ENCODE results near the gene SGCD. TPM values are rescaled to one million over a fixed set of nuclear protein-coding genes. Genes with fewer than 3 reads are reported as not detected.
A peak's percentile ranks its signal among the peaks of the same experiment; 100 is the strongest.
"Not testable (repeated sequence)": the region's sequence is repeated elsewhere in the genome, so short reads cannot be mapped to it uniquely, and the experiment has no call there.

SGCD gene
- total RNA-seq, 1 donor from 2014 or later, result 76.9 TPM

GRCh38 chr5:156590978-156591377, 264.0 kb downstream of the SGCD start:
- no peak for ATAC-seq
- intact Hi-C loops (cut with micrococcal nuclease), result no loop called here

DNA sequence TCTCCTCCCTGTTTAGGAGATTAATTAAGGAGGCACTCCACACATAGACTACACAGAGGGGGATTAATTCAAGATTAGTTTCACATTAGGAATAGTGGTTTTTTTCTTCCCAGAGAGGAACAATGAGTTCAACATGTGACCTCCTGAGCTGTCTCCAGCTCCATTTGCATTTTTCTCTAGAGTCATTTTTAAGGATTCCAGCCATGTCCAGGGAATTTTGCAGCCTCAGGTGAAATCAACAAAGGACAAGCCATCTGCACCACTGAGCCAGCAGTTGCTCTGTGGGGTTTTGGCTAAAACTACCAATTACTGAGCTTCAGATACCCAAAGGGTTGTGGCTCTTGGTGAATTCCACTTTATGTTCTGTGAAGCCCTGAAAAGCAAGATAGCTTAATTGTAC, 264.7 kb downstream of the SGCD start:
- no peak for ATAC-seq
- DNase-seq, result no peak
- intact Hi-C loops (cut with micrococcal nuclease), result no loop called here

More at GRCh38 chr5:156590978-156591377, 264.0 kb downstream of the SGCD start:
- DNase-seq, result no peak

DNA sequence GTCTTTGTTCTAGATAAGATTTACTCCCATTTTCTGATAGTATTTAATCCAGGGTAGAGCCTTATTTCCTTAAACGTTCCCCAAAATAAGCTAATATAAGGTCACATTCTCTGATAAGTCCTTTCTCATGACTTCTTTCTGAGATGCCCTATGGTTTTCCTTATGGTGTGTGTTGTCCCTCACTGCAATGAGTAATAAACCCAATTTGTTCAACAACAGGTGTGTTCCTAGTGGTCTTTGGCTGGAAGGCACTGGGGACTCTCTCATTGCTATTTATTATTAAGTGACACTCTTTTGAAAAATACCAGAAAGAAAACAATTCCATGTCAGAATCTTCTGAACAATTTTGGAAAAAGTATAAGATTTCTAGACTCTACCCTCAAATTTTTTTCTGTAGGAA, 266.6 kb downstream of the SGCD start:
- intact Hi-C loops (cut with micrococcal nuclease), result no loop called here
- DNase-seq (no peak), ATAC-seq (no peak)

DNA sequence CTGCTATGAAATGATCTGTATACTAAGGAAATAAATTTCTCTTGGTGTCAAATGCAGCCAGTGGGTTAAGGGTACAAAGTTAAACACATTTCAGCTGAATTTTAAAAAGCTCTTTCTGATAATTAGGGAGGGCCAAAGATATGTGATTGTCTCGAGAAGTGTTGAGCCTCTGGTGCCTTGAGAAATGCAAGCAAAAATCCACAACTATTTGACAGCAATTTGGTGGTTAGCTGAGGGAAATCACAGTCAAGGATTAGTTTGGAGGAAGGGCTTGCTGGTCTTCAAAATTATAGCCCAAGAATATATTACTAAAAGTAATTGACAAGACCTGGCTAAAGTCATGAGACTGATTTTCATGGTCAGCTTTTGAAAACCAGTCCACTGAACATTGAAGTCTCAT, 267.4 kb downstream of the SGCD start:
- DNase-seq (no peak), ATAC-seq (no peak)
- intact Hi-C loops (cut with micrococcal nuclease), result no loop called here

DNA sequence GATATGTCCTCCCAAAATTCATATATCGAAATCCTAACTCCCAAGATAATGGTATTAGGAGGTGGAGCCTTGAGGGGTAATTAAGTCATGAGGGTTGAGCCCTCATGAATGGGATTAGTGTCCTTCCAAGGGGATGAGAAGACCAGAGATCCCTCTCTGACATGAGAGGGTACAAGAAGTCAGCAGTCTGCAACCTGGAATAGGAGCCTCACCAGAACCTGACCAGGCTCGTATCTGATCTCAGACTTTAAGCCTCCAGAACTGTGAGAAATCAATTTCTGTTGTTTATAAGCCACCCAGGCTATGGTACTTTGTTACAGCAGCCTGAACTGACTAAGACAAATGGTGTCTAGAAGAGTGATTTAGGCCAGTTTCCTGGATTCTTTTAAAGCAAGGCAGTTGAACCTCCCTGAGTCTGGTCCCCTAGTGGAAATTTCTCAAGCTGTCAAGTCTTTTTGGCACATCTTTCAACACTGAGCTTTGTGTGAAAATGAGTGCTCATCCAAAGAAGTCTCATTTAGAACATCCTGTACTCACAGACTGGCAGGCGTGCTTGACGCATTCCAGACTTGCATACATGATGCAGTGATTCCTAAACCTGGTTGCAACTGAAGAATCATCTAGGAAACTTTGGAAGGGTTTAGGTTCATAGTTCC, 268.3 kb downstream of the SGCD start:
- intact Hi-C loops (cut with micrococcal nuclease), result no loop called here
- peak; percentile 81 for DNase-seq
- peak; percentile 95 for ATAC-seq

GRCh38 chr5:156597276-156597675, 270.3 kb downstream of the SGCD start:
- ATAC-seq, result no peak
- DNase-seq, result no peak
- intact Hi-C loops (cut with micrococcal nuclease), result no loop called here

GRCh38 chr5:156598964-156599363, 272.0 kb downstream of the SGCD start:
- intact Hi-C loops (cut with micrococcal nuclease), result no loop called here
- ATAC-seq (no peak), DNase-seq (no peak)

DNA sequence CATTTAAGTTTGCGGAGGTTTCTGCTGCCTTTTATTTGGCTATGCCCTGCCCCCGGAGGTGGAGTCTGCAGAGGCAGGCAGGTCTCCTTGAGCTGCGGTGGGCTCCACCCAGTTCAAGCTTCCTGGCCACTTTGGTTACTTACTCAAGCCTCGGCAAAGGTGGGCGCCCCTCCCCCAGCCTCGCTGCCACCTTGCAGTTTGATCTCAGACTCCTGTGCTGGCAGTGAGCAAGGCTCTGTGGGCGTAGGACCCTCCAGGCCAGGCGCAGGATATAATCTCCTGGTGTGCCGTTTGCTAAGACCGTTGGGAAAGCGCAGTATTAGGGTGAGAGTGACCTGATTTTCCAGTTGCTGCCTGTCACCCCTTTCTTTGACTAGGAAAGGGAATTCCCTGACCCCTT, 283.6 kb downstream of the SGCD start:
- peak; percentile 22 for DNase-seq
- ATAC-seq; intact Hi-C loops (cut with micrococcal nuclease): not testable (repeated sequence)

GRCh38 chr5:156615901-156616300, 288.9 kb downstream of the SGCD start:
- ATAC-seq (no peak), DNase-seq (no peak)
- intact Hi-C loops (cut with micrococcal nuclease), result no loop called here

DNA sequence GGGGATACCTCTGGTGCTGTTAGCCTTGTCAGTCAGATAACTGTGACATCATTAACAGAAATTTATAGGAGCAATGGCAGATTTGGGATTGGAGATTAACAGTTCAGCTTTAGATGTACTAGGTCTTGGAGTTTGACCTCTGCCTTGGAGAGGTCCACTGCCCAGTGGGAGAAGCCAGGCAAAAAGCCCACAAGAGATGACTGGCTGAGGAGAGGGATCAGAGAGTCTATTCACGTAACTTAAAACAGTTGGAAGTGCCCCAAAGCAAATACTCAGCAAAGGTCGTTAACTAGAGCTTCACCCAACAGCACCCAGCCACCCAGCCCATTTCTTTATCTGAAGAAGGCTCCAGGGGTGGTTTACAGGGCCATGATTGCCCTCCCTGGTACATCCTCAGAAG, 290.5 kb downstream of the SGCD start:
- intact Hi-C loops (cut with micrococcal nuclease), result no loop called here
- no peak for DNase-seq
- no peak for ATAC-seq

GRCh38 chr5:156618601-156619000, 291.6 kb downstream of the SGCD start:
- DNase-seq (no peak), ATAC-seq (no peak)
- intact Hi-C loops (cut with micrococcal nuclease), result no loop called here

GRCh38 chr5:156621719-156622118, 294.8 kb downstream of the SGCD start:
- intact Hi-C loops (cut with micrococcal nuclease), result no loop called here
- no peak for ATAC-seq
- DNase-seq, result no peak

GRCh38 chr5:156623381-156624040, 296.5 kb downstream of the SGCD start:
- no peak for DNase-seq
- intact Hi-C loops (cut with micrococcal nuclease), result no loop called here
- peak; percentile 56 for ATAC-seq

DNA sequence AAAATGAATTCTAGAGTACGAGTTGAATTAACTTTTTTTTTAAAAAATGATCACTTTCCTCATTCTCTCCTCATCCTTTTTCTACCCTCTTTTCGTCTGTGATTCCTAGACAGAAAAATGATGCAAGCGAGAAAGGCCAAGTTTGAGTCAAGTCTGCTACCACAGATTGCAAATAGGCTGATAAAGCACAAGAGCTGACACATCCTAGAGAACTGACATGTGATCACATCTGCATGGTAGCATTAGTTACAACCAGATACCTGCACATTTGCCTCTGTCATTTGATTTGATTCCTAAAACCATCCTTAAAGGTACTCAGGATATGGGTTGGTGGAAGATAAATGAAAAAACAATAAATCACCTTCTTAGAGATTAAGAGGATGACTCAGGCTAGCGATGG, 297.7 kb downstream of the SGCD start:
- intact Hi-C loops (cut with micrococcal nuclease), result no loop called here

DNA sequence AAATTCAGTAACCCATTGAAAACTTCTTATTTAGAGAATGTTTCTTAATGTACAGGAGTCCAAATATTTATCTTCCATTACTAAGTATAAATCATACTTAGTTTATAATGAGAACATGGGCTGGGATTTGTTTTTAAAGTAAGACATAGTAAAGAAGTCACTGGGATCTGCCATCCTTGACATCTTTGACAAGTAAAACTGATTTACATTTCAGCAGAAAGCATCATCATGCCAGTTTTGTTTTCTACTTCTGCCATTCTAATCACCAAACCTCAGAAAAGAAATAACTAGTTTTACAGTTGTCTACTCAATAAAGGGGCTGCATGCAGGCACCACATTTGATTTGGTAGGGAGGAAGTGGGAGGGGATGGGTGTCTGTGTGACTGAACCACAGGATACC, 301.5 kb downstream of the SGCD start:
- DNase-seq (no peak), ATAC-seq (no peak)
- intact Hi-C loops (cut with micrococcal nuclease), result no loop called here

More for the DNA sequence above, 297.7 kb downstream of the SGCD start:
- ATAC-seq, result no peak
- no peak for DNase-seq

GRCh38 chr5:156631005-156631404, 304.0 kb downstream of the SGCD start:
- ATAC-seq, result no peak
- intact Hi-C loops (cut with micrococcal nuclease), result no loop called here
- DNase-seq, result no peak

- ATAC-seq, result no peak
- DNase-seq, result no peak
- intact Hi-C loops (cut with micrococcal nuclease), result no loop called here
Measured at GRCh38 chr5:156634301-156634700, 307.3 kb downstream of the SGCD start.

- ATAC-seq (peak; percentile 44), DNase-seq (no peak)
- intact Hi-C loops (cut with micrococcal nuclease), result no loop called here
Measured at GRCh38 chr5:156640691-156641241, 313.8 kb downstream of the SGCD start.

DNA sequence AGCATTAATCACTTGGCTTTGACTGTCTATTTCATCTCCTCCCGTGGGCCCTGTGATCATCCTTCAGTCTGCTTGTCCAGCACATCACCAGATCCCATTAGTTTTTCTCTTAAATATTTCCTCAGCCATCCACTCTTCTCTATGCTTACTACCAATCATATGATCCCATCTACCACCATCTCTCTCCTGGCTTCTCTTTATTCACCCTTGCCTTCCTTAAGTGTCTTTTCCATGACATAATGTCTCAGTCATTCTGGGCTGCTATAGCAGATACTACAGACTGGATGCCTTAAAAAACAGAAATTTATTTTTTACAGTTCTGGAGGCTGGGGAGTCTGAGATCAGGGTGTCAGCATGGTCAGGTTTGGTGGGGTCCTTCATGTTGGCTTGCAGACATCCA, 314.7 kb downstream of the SGCD start:
- no peak for ATAC-seq
- intact Hi-C loops (cut with micrococcal nuclease), result no loop called here
- no peak for DNase-seq

DNA sequence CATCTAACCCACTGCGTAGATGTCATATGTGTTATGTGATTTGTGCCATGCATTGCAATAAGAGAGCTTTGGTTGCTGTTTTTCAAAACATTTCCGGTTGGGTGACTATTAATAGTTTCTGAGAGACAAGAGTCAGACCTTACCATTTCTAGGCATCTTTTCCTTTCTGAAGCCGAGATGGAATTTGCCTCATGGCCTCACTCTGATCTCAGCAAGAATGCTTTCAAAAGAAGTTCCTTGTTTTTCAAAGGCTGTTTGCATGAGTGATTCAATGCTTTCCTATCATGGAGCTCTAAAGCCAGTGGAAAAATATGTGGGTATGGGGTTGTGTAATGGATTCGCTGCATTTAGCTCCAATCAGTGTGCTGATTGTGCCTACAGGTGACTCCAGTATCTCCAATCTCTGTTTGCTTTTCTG, 320.1 kb downstream of the SGCD start:
- intact Hi-C loops (cut with micrococcal nuclease), result no loop called here
- ATAC-seq (peak; percentile 27), DNase-seq (no peak)

GRCh38 chr5:156654444-156654843, 327.5 kb downstream of the SGCD start:
- DNase-seq (no peak), ATAC-seq (no peak)
- intact Hi-C loops (cut with micrococcal nuclease), result no loop called here

All from left ventricle myocardium superior (tissue), 1 donor.